Measurements from ENCODE around the gene ALX3.

Gene ALX3

DNA sequence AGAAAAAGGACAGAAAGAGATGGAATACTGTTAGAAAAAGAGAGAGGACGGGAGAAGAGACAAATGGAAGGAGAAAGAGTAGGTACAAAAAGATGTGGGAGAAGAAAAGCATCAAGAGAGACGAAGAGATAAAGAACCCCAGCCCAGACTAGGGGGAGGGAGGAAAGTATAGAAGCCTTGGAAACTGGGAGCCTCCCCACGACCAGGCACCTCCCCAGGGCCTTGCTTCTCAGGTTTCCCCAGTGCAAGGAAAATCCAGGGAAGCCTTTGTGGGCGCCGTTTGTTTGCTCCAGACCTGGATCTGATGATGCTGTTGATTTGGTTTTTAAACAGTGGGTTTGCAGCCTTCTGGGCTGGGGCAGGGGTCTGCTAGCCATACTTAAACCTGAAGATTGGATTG is 15.2 kb upstream of the ALX3 start:
- TF ChIP-seq, protein P1, sequence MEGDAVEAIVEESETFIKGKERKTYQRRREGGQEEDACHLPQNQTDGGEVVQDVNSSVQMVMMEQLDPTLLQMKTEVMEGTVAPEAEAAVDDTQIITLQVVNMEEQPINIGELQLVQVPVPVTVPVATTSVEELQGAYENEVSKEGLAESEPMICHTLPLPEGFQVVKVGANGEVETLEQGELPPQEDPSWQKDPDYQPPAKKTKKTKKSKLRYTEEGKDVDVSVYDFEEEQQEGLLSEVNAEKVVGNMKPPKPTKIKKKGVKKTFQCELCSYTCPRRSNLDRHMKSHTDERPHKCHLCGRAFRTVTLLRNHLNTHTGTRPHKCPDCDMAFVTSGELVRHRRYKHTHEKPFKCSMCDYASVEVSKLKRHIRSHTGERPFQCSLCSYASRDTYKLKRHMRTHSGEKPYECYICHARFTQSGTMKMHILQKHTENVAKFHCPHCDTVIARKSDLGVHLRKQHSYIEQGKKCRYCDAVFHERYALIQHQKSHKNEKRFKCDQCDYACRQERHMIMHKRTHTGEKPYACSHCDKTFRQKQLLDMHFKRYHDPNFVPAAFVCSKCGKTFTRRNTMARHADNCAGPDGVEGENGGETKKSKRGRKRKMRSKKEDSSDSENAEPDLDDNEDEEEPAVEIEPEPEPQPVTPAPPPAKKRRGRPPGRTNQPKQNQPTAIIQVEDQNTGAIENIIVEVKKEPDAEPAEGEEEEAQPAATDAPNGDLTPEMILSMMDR (IDR thresholded peaks at IDR 0.05; ENCODE audit: poor library complexity, severe bottlenecking) = no peak
- H3K4me3 ChIP-seq (ENCODE audit: severe bottlenecking) = no peak overlapping the region
- DNase-seq (ENCODE audit: low spot score) (no peak), ATAC-seq (ENCODE audit: low read depth) (no peak)
- H3K4me1 ChIP-seq (ENCODE audit: insufficient read depth, poor library complexity, severe bottlenecking) = no peaks in the 10 kb centered on the region
- no peaks in the 10 kb centered on the region for H3K36me3 ChIP-seq (ENCODE audit: low read depth)
- no peaks in the 10 kb centered on the region for H3K9me3 ChIP-seq (ENCODE audit: severe bottlenecking)
- H3K27ac ChIP-seq (ENCODE audit: poor library complexity, severe bottlenecking) = no peak overlapping the region
- H3K27me3 ChIP-seq (ENCODE audit: insufficient read depth, poor library complexity, severe bottlenecking) = peaks cover 56% of the 10 kb centered on the region

DNA sequence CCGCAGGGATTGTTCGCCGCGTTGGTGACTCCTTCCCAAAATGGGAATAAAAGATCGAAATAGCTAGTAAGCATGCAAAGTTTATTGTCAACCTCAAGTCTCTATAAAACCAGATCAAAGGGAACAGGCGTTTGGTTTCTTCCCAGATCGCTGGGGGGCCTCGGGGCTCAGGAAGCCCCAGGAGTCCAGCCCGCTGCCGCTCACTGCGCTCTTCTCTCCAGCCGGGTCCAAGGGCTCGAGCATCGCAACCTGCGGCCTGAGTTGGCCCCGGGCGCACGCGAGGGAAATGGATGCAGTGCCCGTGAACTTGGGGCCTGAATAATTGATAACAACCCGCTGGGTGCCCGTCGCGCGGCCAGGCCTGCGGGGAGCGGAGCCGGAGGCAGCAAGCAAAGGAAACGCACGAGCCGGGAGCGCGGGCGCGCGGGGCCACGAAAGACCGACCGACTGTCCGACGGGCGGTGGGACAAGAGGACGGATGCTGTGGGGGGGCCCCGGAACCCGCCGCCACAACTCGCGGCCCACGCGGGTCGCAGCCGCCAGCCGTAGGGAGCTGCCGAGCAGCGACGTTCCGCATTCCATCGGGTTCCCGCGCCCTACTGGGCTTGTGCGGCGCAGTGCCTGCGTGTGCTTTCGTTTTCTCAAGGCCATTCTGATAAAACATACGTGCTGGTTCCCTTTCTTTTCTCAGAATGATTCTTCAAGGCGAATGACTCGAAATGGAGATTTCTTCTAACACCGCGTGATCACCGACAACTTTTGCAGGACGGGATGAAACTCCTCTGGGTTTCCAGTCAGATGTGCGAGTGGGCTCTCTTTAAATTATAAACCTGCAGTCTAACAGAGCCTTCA is 14.0 kb upstream of the ALX3 start:
- TF ChIP-seq, protein P1 (IDR thresholded peaks at IDR 0.05; ENCODE audit: poor library complexity, severe bottlenecking) = no peak
- Histone ChIP-seq H3K27ac (ENCODE audit: poor library complexity, severe bottlenecking) (no peak overlapping the region), H3K4me1 (ENCODE audit: insufficient read depth, poor library complexity, severe bottlenecking) (no peaks in the 10 kb centered on the region), H3K36me3 (ENCODE audit: low read depth) (no peaks in the 10 kb centered on the region), H3K9me3 (ENCODE audit: severe bottlenecking) (no peaks in the 10 kb centered on the region), H3K4me3 (ENCODE audit: severe bottlenecking) (peak overlapping the region; percentile 6), H3K27me3 (ENCODE audit: insufficient read depth, poor library complexity, severe bottlenecking) (peaks cover 56% of the 10 kb centered on the region)
- DNase-seq (ENCODE audit: low spot score) = no peak
- ATAC-seq (ENCODE audit: low read depth) = 0 out of 3 replicates have a peak, but pooled peaks have one; percentile 8

DNA sequence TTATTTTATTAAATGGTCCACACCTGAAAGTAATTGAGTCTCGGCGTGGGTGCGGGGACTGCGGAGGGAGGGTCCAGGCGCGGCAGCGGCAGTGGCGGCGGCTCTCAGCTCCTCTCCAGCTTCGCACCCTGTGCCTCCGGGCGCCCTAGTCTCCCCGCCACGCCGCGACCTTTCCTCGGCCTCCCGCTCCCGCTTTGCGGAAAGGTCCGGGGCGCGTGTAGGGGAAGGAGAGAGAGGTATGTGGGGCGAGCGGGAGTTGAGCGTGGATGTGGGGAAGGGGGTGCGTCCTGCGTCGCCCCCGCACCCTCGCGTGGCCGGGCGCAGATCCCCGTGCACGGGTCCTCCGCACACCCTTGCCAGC is 13.4 kb upstream of the ALX3 start:
- DNase-seq (ENCODE audit: low spot score) (no peak), ATAC-seq (ENCODE audit: low read depth) (no peak; the same call in 2 of the 3 replicates)
- Histone ChIP-seq H3K36me3 (ENCODE audit: low read depth) (no peaks in the 10 kb centered on the region), H3K4me1 (ENCODE audit: insufficient read depth, poor library complexity, severe bottlenecking) (no peaks in the 10 kb centered on the region), H3K9me3 (ENCODE audit: severe bottlenecking) (no peaks in the 10 kb centered on the region), H3K27ac (ENCODE audit: poor library complexity, severe bottlenecking) (no peak overlapping the region), H3K4me3 (ENCODE audit: severe bottlenecking) (no peak overlapping the region), H3K27me3 (ENCODE audit: insufficient read depth, poor library complexity, severe bottlenecking) (peaks cover 56% of the 10 kb centered on the region)
- TF ChIP-seq, protein P1 (IDR thresholded peaks at IDR 0.05; ENCODE audit: poor library complexity, severe bottlenecking) = no peak

DNA sequence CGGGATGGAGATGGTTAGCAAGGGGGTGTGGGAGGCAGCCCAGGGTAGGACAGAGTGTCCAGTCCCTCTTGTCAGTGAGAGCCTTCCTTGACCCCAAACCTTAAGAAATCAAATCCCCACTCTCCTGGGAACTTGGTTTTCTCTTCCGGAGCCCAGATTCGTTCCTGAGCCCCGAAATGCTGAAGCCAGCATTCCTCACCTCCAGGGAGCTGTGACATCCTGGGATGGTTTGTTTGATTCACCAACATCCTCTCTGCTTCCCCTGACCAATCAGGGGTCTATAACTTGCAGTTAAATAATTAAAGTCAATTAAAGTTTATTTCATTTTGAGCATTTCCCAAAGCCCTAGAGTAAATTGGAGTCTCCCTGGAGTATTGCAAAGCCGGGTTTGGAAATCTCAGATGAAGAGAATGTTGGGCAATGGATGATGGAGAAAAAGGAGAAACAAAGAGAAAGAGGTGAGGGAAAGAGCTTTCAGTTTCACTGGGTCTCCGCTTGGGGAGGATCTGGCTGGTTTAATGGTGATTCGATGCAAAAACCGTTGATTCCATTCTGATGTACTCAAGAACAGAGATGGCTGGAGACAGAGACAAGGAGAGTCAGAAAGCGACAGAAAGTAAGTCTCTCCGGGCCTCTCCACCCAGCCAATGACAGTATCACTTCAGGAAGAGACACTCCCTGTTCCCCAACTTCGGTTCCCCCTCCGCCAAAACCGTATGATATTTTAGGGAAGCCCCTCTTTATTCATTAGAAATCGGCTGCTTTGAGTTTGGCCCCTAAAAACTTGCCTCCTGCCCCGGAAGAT is 12.8 kb upstream of the ALX3 start:
- Histone ChIP-seq H3K4me3 (ENCODE audit: severe bottlenecking) (no peak overlapping the region), H3K9me3 (ENCODE audit: severe bottlenecking) (no peaks in the 10 kb centered on the region), H3K27me3 (ENCODE audit: insufficient read depth, poor library complexity, severe bottlenecking) (peaks cover 56% of the 10 kb centered on the region), H3K36me3 (ENCODE audit: low read depth) (no peaks in the 10 kb centered on the region), H3K4me1 (ENCODE audit: insufficient read depth, poor library complexity, severe bottlenecking) (no peaks in the 10 kb centered on the region), H3K27ac (ENCODE audit: poor library complexity, severe bottlenecking) (no peak overlapping the region)
- ATAC-seq (ENCODE audit: low read depth) (no peak), DNase-seq (ENCODE audit: low spot score) (no peak)
- TF ChIP-seq, protein P1 (IDR thresholded peaks at IDR 0.05; ENCODE audit: poor library complexity, severe bottlenecking) = no peak
